Kidney glomerular epithelial cell (primary cell): ENCODE results near the gene NRXN3.

Experiments
- DNase-seq: peaks from one replicate; lab custom pipeline; 2025; lab: John Stamatoyannopoulos, UW

Gene NRXN3

DNA sequence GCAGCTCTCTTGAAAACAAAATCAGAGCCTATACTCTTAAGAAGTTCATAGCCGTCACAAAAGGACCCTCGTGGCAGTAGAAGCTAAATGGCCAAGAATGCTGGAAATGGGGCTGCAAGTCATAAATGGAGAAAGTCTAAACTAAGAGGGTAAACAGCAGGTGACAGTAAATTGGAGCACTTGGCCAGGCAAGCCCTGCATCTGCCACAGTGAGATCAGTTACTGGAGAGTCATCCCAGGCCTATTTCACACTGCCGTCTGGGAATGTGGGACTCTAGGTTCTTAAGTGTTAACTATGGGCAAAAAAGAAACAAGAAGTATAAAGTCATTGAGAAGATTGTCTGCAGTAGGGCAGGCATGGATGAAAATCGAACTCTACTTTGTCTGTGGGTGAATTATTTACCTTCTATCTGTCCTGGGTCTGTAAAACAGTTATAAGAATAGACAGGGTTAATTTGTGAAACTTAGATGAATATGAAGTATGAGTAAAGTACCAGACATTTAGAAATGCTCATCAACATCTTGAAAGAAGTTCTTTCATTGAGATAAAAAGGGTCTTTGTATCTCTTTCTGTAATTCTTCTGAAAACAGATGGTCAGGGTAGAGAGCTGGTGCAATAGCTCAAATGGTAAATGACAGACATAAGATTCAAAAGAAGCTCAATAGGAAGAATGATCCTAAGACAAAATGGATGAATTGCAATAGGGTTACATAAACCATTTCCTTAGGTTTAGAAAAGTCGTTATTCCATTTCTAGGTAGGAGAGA, 1248.7 kb downstream of the NRXN3 start:
- no peak for DNase-seq

DNA sequence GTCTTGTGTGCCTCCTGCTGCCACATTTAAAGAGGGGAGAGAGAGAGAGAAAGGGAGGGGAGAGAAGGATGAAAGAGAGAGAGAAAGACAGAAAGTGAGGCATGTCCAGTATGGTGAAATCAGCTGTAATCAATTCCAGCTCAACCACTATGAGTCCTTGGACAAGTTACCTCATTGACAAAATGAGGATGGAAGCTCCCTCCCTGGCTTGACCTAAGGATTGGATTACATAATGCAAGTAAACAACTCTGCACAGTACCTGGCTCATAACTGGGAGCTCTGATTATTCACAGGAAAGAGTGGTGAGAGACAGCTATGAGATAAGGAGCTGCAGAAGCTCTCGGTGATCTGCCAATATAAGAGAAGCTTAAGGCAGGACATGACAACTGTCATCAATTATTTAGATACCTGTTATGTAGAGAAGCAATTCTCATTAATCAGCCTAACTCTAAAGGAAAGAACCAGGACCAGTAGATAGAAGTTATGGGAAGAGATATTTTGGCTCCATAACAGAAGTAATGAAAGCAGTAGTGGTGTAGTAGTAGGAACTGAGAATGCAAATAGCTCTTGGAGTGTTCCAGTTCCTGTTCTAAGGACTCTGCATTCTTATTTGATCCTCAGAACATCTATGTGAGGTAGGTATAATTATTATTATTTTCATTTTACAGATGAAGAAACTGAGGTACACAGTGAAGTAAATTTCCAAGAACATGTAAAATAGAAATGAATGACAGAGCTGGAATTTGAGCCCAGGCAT, 1249.6 kb downstream of the NRXN3 start:
- no peak for DNase-seq

DNA sequence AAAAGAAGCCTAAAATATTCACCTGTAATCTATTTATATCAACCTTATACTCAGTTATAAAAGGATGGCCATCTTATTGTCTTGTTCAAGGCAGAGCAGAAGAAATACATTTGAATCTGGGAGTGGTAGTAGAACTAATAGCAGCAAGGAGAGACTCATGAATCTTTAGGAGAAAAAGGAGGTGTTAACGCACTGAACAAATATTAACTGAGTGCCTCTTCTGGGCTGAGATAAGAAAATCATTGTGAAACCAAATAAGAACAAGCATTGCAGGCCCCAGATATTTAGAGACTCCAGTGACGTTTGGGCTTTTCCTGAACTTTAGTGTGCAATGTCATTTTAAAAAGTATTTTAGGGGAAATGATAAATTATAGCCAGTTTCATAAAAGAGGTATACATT, 1250.6 kb downstream of the NRXN3 start:
- DNase-seq: no peak

DNA sequence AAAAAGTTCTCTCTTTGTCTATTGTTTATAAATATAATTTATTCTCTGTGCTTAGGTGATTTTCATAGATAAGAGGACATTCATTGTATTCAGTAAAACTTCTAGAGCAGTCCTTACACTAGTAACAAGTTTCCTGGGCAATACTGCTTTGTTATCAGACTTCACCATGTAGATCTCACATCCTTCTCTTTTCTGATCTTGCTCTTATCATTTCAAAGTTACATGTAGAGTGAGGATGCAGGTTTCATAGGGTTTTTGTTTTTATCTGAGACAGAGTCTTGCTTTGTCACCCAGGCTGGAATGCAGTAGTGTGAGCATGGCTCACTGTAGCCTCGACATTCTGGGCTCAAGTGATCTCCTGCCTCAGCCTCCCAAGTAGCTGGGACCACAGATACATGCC, 1251.6 kb downstream of the NRXN3 start:
- no peak for DNase-seq

DNA sequence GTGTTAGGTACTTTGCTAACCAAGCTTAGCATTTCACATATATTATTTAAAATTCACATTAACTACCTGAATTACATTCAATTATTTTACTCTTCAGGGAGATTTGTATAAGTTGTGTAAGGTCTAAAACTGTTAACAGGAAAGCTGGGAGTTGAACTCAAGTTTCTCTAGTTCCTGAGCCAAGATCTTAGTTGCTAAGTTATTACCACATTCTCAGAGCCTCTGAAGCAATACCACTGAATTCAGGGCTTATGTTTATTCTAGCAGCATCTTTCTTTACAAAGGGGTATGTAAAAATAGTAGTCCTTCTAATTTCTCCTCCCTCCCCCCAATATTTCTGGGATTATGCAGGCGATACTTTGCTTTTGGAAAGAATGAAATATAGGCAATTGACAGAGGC, 1254.3 kb downstream of the NRXN3 start:
- no peak for DNase-seq

DNA sequence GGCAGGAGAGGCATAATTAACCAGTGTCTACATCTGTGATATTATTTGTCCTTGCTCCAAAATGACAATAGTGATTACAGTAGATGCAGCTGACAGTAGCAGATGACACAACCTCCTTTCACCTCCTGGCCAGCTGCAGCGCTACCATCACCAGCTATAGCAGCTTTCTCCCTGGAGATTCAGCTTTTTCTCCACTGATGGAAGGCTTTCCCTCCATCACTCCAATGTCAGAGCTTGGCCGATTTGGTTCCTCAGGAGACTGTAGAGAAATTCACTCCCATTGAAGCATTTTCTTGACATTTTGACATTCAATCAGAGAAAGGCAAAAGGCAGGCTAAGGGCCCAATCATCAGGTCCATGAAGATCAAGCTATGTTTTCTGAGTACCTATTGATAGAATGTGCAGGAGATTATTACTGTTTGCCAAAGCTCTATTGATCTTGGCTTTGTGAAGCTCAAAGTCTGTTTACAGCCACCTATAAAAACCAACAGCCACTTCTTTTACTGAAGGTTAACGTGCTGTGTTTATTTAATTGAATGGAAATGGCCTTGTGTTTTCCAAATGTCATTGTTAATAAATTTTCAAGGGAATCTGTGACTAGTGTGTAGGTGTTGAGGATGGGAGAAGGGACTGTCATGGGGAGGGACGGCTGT, 1256.1 kb downstream of the NRXN3 start:
- no peak for DNase-seq

DNA sequence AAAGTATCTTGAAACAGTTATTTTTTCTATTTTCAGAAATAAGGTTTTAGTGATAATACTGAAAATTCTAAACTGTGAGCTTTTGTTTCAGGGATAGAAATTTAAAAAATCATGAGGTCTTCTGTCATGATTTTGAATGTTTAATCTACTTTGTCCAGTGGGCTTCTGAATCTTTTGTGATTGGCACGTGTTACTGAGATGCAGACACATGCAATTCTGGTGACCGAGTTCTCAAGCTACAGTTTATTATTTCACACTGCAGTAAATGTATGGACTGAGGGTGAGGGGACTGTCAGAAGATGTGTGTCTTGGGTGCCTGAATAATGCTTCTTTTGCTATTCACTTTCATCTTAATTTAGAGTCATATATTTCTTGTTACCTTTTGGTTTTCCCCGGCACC, 1262.5 kb downstream of the NRXN3 start:
- DNase-seq: no peak

DNA sequence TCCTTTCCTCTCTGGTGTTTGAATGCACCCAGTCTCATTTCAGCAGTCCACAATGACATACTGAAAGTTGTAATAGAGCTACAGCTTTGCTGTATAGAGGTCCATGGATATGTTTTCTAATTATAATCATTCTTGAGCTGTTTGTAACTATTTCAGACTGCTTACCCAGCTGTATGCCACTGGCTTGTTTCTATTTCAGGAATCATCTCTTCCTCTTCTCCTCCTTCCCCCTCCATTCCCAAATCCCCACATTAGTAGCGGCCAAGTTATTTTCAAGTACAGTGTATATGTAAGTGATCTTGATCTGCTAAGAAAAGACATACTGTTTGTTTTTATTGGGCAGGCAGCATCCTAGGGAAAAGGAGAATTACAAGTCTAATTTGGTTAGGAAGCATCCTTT, 1266.2 kb downstream of the NRXN3 start:
- DNase-seq: no peak

DNA sequence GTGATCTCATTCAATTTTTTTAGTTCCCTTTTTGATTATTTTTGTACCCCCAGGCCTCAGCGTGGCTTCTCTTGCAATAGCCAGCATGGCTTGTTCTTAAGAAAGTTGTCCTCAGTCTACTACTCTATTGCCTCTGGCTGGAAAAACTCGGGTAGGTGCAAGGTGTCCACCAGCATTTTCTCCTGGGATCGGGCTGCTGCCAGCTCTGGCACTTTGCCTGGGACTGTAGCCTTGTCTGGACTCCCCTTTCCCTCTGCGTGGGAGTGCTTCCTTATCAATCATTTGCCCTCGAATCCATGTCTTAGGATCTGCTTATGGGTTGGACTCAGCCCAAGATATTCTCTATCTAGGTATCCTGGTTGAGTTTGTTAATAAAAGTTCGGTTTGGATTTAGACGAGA, 1267.8 kb downstream of the NRXN3 start:
- DNase-seq: no peak

DNA sequence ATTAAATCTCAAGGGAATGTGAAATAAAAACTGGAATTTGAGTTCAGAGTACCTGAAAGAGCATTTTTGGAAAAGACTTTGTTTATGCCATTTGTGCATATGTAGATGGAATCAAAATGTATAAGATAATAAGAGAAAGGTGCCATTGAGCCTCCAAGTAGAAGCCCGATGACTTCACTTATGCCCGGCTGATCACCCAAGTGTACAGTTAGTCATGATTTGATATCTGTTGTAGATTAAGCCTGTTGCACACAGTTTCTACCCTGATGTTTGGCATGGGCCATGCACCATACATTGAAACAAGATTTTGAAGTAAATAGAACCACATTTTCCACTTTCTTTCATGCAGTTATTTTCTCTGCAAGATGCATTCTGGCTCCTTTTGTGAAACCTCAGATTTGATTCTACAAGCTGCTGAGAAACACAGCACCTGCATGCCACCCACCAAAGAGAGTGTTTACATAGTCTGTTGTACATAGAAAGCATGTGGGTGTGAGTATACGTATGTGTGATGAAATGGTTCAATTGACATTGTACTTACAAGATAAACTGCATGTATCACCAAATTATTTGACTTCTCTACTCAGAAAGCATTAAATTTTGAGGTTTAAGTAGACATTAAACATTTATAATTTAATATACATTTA, 1268.6 kb downstream of the NRXN3 start:
- no peak for DNase-seq

DNA sequence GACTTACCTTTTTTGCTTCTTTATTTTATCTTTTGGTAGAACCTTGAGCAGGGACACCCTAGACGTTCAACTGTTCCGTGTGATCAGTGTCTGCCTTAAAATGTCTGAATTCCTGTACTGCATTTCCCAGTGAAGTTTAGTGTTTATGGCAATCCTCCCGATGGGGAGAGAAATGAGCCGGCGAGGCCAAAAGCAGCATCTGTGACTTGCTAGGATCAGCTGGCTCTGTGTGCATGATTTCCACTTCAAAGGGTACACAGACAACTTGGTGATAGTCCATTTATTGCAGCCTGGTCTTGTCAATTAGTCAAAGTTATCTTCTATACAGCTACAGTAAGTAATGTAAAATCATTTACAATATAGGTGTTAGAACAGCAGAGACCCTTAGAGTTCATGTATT, 1272.6 kb downstream of the NRXN3 start:
- no peak for DNase-seq

DNA sequence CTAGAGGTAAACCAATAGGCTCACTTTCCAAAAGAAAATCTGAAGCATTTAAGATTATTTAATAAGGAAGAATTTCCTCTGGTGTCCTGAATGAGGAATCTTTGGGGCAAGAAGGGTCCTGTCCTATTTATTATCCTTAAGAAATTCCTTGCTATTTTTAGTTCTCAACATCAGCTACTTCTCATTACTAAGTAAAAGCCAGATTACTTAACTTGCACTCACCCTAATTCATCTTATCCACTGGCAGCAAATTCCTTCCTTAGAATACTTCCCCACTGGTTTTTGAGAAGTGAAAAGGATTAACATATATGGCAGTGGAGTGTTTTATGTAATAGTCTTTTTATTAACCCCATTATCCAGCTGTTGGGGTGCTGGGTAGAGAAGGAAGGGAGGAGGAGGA, 1273.4 kb downstream of the NRXN3 start:
- no peak for DNase-seq

DNA sequence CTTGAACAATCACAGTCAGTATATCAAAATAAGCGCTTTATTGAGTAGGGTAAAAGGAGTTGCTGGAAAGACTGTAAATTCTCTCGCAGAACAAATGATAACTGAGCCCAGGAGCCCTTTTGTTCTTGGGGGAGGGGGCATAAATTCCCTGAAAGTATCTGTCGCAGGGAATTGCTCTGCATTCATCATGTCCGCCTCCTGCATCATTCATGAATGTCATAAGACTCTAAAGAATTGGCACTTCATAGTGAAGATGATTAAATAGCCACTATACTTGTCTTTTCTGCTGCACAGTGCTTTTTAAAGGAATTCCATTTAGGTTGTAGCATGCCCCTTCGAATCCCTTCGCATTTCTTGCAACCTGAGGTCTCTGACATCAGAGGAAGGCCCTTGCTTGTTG, 1278.8 kb downstream of the NRXN3 start:
- DNase-seq: no peak

DNA sequence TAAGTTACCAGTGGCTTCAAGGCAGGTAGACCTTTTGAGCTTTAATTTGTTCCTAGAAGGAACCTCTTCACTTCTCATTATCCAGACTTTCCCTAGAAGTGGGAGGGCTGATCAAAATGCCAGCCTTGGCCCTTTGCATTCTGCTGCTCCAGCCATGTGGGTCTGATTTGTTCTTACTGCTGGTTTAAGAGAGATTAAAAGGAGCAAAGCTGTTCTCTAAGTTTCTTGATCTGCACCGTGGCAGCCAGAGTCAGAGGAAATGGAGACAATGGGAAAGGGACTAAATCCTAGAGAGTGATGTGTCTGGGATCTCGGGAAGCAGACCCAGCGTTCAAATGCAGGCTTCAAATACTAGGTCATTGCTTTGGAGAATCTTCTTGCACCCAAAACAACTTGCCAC, 1281.4 kb downstream of the NRXN3 start:
- no peak for DNase-seq

DNA sequence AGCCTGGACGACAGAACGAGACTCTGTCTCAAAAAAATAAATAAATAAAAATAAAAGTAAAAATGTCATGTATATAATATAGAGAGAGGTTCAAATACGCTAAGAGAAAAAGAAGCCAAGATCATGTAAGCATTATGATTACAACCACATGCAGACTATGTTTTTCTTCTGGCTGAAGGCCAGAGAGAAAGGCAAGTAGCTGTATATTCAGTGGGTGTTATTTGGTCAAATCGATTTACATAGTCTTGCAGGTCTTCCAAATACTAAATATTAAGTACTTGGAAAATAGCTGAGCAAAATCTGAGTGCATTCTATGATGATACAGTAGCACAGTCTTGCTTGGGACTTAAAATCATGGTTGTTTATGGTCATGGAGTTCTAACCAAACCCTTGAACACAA, 1283.1 kb downstream of the NRXN3 start:
- no peak for DNase-seq

DNA sequence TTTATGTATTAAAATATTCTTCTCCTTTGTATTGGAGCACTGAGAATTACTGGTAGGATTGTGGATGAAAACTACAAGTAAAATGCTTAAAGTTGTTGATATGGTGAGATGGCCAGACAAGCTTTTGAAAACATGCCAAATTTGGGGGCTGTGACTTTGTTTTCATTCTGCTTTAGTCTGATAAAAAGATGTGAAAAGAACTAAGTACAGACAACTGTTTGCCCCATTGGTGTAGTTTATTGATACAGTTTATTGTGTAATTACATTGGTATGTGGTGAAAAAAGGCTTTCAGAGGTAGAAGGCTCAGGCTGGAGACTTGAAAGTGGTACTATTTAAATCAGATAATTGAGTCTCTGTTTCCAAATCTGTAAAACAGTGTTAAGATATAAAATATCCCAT, 1294.3 kb downstream of the NRXN3 start:
- DNase-seq: peak; percentile 3

DNA sequence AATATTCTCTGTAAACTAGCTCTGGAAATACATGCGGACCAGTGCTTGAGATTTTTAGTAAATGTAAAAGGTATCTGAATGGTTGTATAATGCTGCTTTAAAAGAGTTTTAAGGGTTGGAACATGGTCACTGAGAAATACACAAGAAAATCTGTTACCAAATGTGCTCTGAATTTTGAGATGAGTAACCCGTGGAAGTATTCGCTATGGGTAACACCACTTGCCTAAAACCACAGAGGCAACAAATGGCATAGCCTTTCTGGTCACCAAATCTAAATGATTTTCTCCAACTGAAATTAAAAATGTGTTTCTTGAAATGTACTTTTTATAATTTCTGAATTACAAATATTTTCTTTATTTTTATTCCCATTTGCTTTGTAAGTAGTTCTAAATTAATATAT, 1295.5 kb downstream of the NRXN3 start:
- no peak for DNase-seq

DNA sequence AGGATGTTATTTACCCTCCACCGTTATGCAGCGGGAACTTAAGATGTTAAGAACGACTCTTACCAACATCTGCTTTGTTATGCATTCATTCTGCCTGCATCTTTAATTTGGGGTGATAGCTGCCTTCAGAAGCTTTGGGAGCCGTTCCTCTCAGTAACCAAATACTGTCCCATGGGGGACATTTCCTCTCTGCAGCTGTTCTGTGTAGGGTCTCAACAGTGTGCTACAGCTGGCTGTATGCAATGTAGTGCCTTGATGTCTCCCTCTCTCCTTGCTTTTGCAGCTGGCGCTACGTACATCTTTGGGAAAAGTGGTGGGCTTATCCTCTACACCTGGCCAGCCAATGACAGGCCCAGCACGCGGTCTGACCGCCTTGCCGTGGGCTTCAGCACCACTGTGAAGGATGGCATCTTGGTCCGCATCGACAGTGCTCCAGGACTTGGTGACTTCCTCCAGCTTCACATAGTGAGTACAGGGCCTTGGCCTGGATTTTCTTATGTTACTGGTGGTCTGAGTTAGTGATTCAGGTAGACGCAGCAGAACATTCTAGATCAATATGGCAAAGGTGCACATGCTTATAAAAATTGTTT, 1296.9 kb downstream of the NRXN3 start:
- DNase-seq: no peak

DNA sequence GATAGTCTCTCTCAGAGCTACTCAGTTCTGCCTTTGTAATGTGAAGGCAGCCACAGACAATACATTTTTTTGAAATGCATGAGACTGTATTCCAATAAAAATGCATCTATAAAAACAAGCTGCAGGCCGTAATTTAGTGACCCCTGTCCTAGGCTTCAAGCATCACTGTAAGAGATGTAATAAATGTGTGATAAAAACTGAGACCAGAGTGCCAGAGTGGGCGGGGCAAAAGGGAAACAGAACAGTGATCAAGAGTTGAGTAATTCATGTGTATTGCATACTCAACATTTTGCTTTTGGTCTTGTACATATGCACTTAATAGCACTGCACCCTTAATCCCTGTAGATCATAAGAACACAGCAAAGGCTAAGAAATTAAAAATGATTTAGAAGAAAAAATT, 1297.7 kb downstream of the NRXN3 start:
- DNase-seq: no peak

DNA sequence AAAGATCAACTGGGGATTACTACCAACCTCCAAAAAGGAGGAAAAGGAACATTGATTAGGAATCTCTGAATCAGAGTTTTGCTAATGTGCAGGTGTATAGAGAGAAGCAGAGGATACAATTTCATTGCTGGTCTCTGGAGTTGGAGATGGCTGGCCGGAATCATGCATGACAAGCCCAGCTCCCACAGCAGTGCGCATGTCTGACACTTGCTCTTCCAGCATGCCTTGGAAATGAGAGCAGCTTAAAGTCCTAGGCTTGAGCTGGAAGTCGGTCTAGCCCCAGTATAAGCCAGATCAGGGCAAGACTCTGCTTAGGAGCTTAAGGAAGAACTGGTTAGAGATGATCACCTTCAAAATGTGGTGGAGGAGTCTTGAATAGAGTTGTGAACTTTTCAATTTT, 1298.3 kb downstream of the NRXN3 start:
- no peak for DNase-seq

DNA sequence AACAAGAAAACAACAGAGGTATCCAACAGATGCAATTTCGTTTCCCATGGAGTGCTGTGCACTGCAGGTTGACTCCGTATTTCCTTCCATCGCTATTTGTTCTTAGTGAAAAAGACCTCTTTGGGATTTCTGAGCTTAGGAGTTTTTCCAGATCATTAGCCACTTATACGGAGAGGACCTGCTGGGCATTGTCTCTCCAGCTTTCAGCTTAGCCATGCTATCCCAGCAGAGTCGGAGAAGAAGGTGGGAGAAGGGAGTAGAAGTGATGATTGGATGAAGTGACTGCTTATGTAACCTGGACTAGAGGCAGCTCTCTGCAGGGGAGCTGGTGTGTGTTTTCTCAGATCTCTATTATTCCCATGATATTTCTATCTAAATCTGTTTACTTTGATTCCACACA, 1303.5 kb downstream of the NRXN3 start:
- DNase-seq: no peak

DNA sequence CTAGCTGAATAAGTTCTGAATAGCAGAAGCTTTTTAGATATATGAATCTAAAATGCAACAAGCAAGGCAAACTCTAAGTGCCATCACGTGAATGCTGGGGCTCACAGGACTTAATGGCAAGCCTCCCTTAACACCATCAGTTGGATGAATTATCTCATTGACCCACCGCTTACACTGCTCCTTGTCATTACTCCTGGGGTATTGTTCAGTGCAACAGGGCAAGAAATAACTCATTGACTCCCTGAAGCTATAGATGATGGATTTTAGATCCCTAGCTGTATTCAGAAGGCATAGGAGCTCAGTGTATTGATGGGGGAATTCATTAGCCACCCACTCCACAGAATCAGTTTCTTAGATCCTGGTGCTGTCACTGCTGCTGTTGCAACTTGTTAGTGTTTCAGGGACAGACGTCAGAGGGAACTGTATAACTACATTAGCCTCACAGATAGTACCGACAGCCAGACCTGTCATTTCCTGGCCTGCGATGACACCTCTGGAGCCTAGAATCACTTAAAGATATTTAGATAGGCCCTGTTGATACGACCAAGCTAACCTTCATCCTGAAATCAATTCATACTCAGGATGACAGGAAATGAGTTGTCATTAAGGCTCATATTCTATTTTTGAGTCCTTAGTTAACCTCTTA, 1305.8 kb downstream of the NRXN3 start:
- DNase-seq: no peak
